Esophagus squamous epithelium (tissue), 5 donors: ENCODE results near the gene SHMT2. TPM values are rescaled to one million over a fixed set of nuclear protein-coding genes. Genes with fewer than 3 reads are reported as not detected.

Source experiments
- DNase-seq: peaks from one replicate; lab custom pipeline; 2025; lab: John Stamatoyannopoulos, UW
- H3K27ac ChIP-seq, 4 donors: fragments of 200-600 bp; sonication (generic); one replicate each; pipeline ENCODE4 v1.5.1; 2016 to 2019; ENCODE audit warnings: mild to moderate bottlenecking in 1 of 4
- H3K27me3 ChIP-seq, 4 donors: fragments of 200-600 bp; sonication (generic); 1 replicate in 3 of 4; 2 replicates in 1 of 4; pipeline versions ENCODE4 v1.5.1 to v1.6.0; 2017 to 2021; ENCODE audit warnings: antibody characterized with exemption in 1 of 4
- H3K36me3 ChIP-seq, 3 donors: fragments of 200-600 bp; sonication (generic); one replicate each; pipeline ENCODE4 v1.5.1; 2016 to 2019
- H3K4me1 ChIP-seq, 3 donors: fragments of 200-600 bp; sonication (generic); one replicate each; pipeline ENCODE4 v1.5.1; 2017 to 2019
- H3K4me3 ChIP-seq, 4 donors: fragments of 200-600 bp; sonication (generic); 1 replicate in 3 of 4; 2 replicates in 1 of 4; pipeline ENCODE4 v1.5.1; 2016 to 2019; ENCODE audit warnings: mild to moderate bottlenecking in 2 of 4, moderate library complexity in 1 of 4
- H3K9me3 ChIP-seq, 3 donors: fragments of 200-600 bp; sonication (generic); one replicate each; pipeline ENCODE4 v1.5.1; 2016 to 2019
- CTCF ChIP-seq, 6 experiments: fragments of 450-650 bp in 4 of 6; fragments of 200-600 bp in 2 of 6; sonication (generic) in 2 of 6; IDR thresholded peaks; one replicate each; pipeline ENCODE4 v1.5.1; 2016 to 2019; ENCODE audit warnings: antibody characterized with exemption in 6 of 6, mild to moderate bottlenecking in 4 of 6, moderate library complexity in 4 of 6
- POLR2A ChIP-seq, 4 donors: fragments of 450-650 bp; IDR thresholded peaks; one replicate each; pipeline ENCODE4 v1.6.1; 2017; ENCODE audit warnings: antibody characterized with exemption in 4 of 4, mild to moderate bottlenecking in 4 of 4, moderate library complexity in 3 of 4
- WGBS, 2 donors: methylation state at CpG; one replicate each; pipeline ENCODE4 v1.1.5; 2018; 5-methylcytosine and 5-hydroxymethylcytosine counted together
- intact Hi-C: fragments of 100-400 bp; cut with DNase I; formaldehyde crosslinking; loops from one replicate; pipeline ENCODE4 v1.15.0; 2022
- total RNA-seq, 4 donors: library from RNA; depleted of rRNA; stranded (reverse); fragments of >200 nt; gene quantifications; one replicate each; pipeline ENCODE4 v1.1.0, GENCODE V29; 2016
- donor health status: DM: yes; HTN: yes; CAD: no.

SHMT2 gene
- total RNA-seq, 4 donors from 2014 or later = 56.1 to 104 (median 76.6) TPM

- intact Hi-C loops = no loop called here
- TF ChIP-seq CTCF (IDR thresholded peaks at IDR 0.05) (no peak), POLR2A (IDR thresholded peaks at IDR 0.05) (no peak)
These were observed 28.3 kb upstream of the SHMT2 start for GRCh38 chr12:57201219-57201618.

GRCh38 chr12:57201631-57202030 lies 27.9 kb upstream of the SHMT2 start:
- peaks cover 71 to 100% (median 88%) of the 10 kb centered on the region in 3 donors for H3K36me3 ChIP-seq
- no peak for DNase-seq
- no peaks in the 10 kb centered on the region for H3K4me1 ChIP-seq
- TF ChIP-seq POLR2A (IDR thresholded peaks at IDR 0.05) = no peak
- TF ChIP-seq CTCF (IDR thresholded peaks at IDR 0.05) = no peak
- intact Hi-C loops = no loop called here
- no peaks in the 10 kb centered on the region for H3K27me3 ChIP-seq
- no peak overlapping the region for H3K27ac ChIP-seq
- WGBS, 2 donors = 58 to 88% methylated on average over 2 to 5 of the region's 16 CpGs
- no peak overlapping the region for H3K4me3 ChIP-seq
- H3K9me3 ChIP-seq = no peaks in the 10 kb centered on the region

More at GRCh38 chr12:57201219-57201618, 28.3 kb upstream of the SHMT2 start:
- no peak overlapping the region for H3K4me3 ChIP-seq
- H3K9me3 ChIP-seq = no peaks in the 10 kb centered on the region
- peaks cover 71 to 100% (median 91%) of the 10 kb centered on the region in 3 donors for H3K36me3 ChIP-seq
- no peaks in the 10 kb centered on the region for H3K4me1 ChIP-seq
- H3K27ac ChIP-seq = no peak overlapping the region
- 77 to 86% methylated on average over 7 to 8 of the region's 8 CpGs for WGBS, 2 donors
- no peak for DNase-seq
- no peaks in the 10 kb centered on the region for H3K27me3 ChIP-seq

- TF ChIP-seq CTCF (IDR thresholded peaks at IDR 0.05) = no peak
- TF ChIP-seq POLR2A (IDR thresholded peaks at IDR 0.05) = no peak
- intact Hi-C loops = no loop called here
These were observed 27.2 kb upstream of the SHMT2 start for GRCh38 chr12:57202321-57202720.

GRCh38 chr12:57203201-57203600 lies 26.3 kb upstream of the SHMT2 start:
- H3K4me3 ChIP-seq = no peak overlapping the region
- intact Hi-C loops = no loop called here
- no peaks in the 10 kb centered on the region for H3K27me3 ChIP-seq
- H3K36me3 ChIP-seq = peaks cover 66 to 100% (median 72%) of the 10 kb centered on the region in 3 donors
- no peaks in the 10 kb centered on the region for H3K4me1 ChIP-seq
- DNase-seq = no peak
- WGBS, 2 donors = 87 to 94% methylated on average over 9 to 16 of the region's 28 CpGs
- H3K9me3 ChIP-seq = no peaks in the 10 kb centered on the region
- no peak overlapping the region for H3K27ac ChIP-seq
- TF ChIP-seq POLR2A (IDR thresholded peaks at IDR 0.05) = no peak
- TF ChIP-seq CTCF (IDR thresholded peaks at IDR 0.05) = no peak

More at GRCh38 chr12:57202321-57202720, 27.2 kb upstream of the SHMT2 start:
- no peaks in the 10 kb centered on the region for H3K9me3 ChIP-seq
- 78 to 93% methylated on average over 9 to 11 of the region's 19 CpGs for WGBS, 2 donors
- no peaks in the 10 kb centered on the region for H3K27me3 ChIP-seq
- H3K27ac ChIP-seq = no peak overlapping the region
- H3K36me3 ChIP-seq = peaks cover 67 to 100% (median 81%) of the 10 kb centered on the region in 3 donors
- H3K4me1 ChIP-seq = no peaks in the 10 kb centered on the region
- no peak for DNase-seq
- H3K4me3 ChIP-seq = no peak overlapping the region

GRCh38 chr12:57203791-57204190 lies 25.7 kb upstream of the SHMT2 start:
- H3K9me3 ChIP-seq = no peaks in the 10 kb centered on the region
- H3K27ac ChIP-seq = no peak overlapping the region
- no peaks in the 10 kb centered on the region for H3K27me3 ChIP-seq
- no peak for TF ChIP-seq POLR2A (IDR thresholded peaks at IDR 0.05)
- TF ChIP-seq CTCF (IDR thresholded peaks at IDR 0.05) = no peak
- H3K4me1 ChIP-seq = no peaks in the 10 kb centered on the region
- H3K36me3 ChIP-seq = peaks cover 61 to 100% (median 67%) of the 10 kb centered on the region in 3 donors
- no peak overlapping the region for H3K4me3 ChIP-seq
- no peak for DNase-seq
- 66 to 80% methylated on average over 2 to 3 of the region's 11 CpGs for WGBS, 2 donors
- intact Hi-C loops = no loop called here
